Naive thymus-derived CD4-positive, alpha-beta T cell (primary cell): Measurements from ENCODE around the gene RPS6KB1. TPM values are rescaled to one million over a fixed set of nuclear protein-coding genes. Genes with fewer than 3 reads are reported as not detected.

Experiments used
- ATAC-seq: fragments of 150-1000 bp; cut with Tn5 transposase; 2 replicates; pipeline ENCODE4 v1.10.0; 2021; ENCODE audit warnings: mild to moderate bottlenecking, moderate library complexity
- CTCF ChIA-PET: fragments of 350-600 bp; sonication (Branson Sonifier 250); formaldehyde crosslinking; loops from one replicate; lab custom pipeline; 2021; ENCODE audit warnings: antibody characterized with exemption; lab: Charles Lee
- POLR2A ChIA-PET: fragments of 350-600 bp; sonication (Branson Sonifier 250); formaldehyde crosslinking; loops from one replicate; lab custom pipeline; 2021; ENCODE audit warnings: antibody characterized with exemption, inconsistent platforms; lab: Charles Lee
- DNase-seq, 9 donors: peaks; one replicate each; pipeline versions ENCODE4 v3.0.0 to v3.0.0-alpha.2; 2020 to 2022; ENCODE audit warnings: mixed read lengths in 1 of 9
- H3K27ac ChIP-seq: one replicate; pipeline ENCODE4 v1.7.0; 2013; ENCODE audit warnings: mild to moderate bottlenecking, low read depth, low read length, moderate library complexity
- H3K27me3 ChIP-seq, 2 donors: one replicate each; pipeline ENCODE4 v1.7.0; 2013; ENCODE audit warnings: low read length in 2 of 2, mild to moderate bottlenecking in 2 of 2, moderate library complexity in 2 of 2; ENCODE audit not compliant: control insufficient read depth in 2 of 2, insufficient read depth in 2 of 2
- H3K36me3 ChIP-seq, 3 experiments: 1 replicate in 2 of 3; 2 replicates in 1 of 3; pipeline ENCODE4 v1.7.0; 2013; ENCODE audit warnings: low read length in 3 of 3, mild to moderate bottlenecking in 3 of 3, moderate library complexity in 1 of 3; ENCODE audit not compliant: insufficient read depth in 3 of 3, control insufficient read depth in 2 of 3
- H3K4me1 ChIP-seq, 2 donors: one replicate each; pipeline ENCODE4 v1.7.0; 2013; ENCODE audit warnings: low read length in 2 of 2, mild to moderate bottlenecking in 2 of 2, moderate library complexity in 1 of 2; ENCODE audit not compliant: control insufficient read depth in 2 of 2, insufficient read depth in 2 of 2
- H3K4me3 ChIP-seq: 2 replicates; pipeline ENCODE4 v1.7.0; 2013; ENCODE audit warnings: mild to moderate bottlenecking, low read length
- H3K9me3 ChIP-seq, 3 experiments: 1 replicate in 2 of 3; 2 replicates in 1 of 3; pipeline ENCODE4 v1.7.0; 2013; ENCODE audit warnings: low read length in 3 of 3; ENCODE audit not compliant: control insufficient read depth in 2 of 3
- H3K27ac Mint-ChIP-seq, 9 donors: one replicate each; pipeline ENCODE4 v1.8.0; 2020 to 2022; ENCODE audit warnings: mixed read lengths in 9 of 9, mild to moderate bottlenecking in 8 of 9, moderate library complexity in 5 of 9, inconsistent platforms in 2 of 9
- H3K27me3 Mint-ChIP-seq, 5 donors: one replicate each; pipeline ENCODE4 v1.8.0; 2021 to 2022; ENCODE audit warnings: mixed read lengths in 5 of 5, mild to moderate bottlenecking in 1 of 5
- H3K36me3 Mint-ChIP-seq, 5 donors: one replicate each; pipeline ENCODE4 v1.8.0; 2020 to 2022; ENCODE audit warnings: mixed read lengths in 5 of 5, mild to moderate bottlenecking in 3 of 5, inconsistent platforms in 1 of 5
- H3K4me1 Mint-ChIP-seq, 7 donors: one replicate each; pipeline ENCODE4 v1.8.0; 2020 to 2022; ENCODE audit warnings: mixed read lengths in 7 of 7, mild to moderate bottlenecking in 3 of 7, inconsistent platforms in 1 of 7
- H3K4me3 Mint-ChIP-seq, 10 donors: one replicate each; pipeline ENCODE4 v1.8.0; 2020 to 2022; ENCODE audit warnings: mild to moderate bottlenecking in 10 of 10, mixed read lengths in 10 of 10, moderate library complexity in 6 of 10, inconsistent platforms in 2 of 10
- H3K9me3 Mint-ChIP-seq, 11 donors: one replicate each; pipeline ENCODE4 v1.8.0; 2020 to 2022; ENCODE audit warnings: mixed read lengths in 11 of 11, mild to moderate bottlenecking in 4 of 11, inconsistent platforms in 1 of 11, moderate library complexity in 1 of 11
- intact Hi-C, 2 donors: fragments of 100-400 bp; cut with micrococcal nuclease; formaldehyde crosslinking; loops; one replicate each; pipeline ENCODE4 v1.15.1; 2023
- polyA plus RNA-seq, 2 donors: library from polyadenylated mRNA; unstranded; fragments of 300-500 nt; fragmentation: Illumina TruSeq; gene quantifications; one replicate each; pipeline ENCODE4 v1.2.3, GENCODE V29; 2021
- total RNA-seq, 6 experiments: library from RNA in 5 of 6; stranded (reverse) in 5 of 6; gene quantifications; 1 replicate in 5 of 6; 2 replicates in 1 of 6; pipeline ENCODE4 v1.2.3 and lab custom pipeline; 2021 to 2026

The RPS6KB1 gene
- total and polyA plus RNA-seq, 7 experiments from 2014 or later, result 27.3 to 107 (median 63.4) TPM

DNA sequence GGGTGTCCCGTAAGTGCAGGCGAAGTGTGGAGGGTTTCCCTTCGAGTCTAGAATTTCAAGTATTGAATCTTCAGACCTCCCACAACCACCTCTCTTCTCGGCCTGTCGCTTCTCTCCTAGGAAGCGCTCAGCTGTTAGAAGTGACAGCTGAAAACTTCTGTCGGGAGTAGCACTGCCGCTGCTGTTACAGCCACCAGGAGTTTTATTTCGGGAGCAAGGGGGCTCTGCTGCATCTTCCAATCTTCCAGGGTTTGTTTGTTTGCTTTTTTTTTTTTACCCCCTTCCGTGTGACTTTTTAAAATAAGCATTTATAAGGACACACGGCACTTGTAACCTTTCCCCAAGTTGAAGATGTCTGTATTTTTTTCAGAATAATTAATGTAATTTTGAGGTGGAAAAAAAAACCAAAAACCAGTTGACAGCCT, 767 bp downstream of the RPS6KB1 start:
- DNase-seq, result no peak
- peak overlapping the region; percentile 93 for H3K27ac ChIP-seq
- no peaks in the 10 kb centered on the region for H3K9me3 ChIP-seq
- intact Hi-C loops, result loop anchor here (1.0 to 2.0 kb wide), 13 partner anchors 49 to 1377 kb away; partner anchors contain the start of genes CLTC (in 2 of the 2), PTRH2 (in 2 of the 2), RNFT1 (in 2 of the 2) and VMP1 (in 2 of the 2)
- ChIA-PET POLR2A (interaction anchor here (0.6 to 3.0 kb wide), 16 partner anchors 8 to 735 kb away, joined by 3 to 20 read pairs (median 3); partner anchors contain the start of genes PTRH2, RNFT1 and VMP1), CTCF (interaction anchor here (1.2 kb wide), 1 partner anchor 21 kb away, joined by 4 read pairs; no protein-coding TSS in a partner anchor)
- Mint-ChIP-seq H3K36me3 (peaks cover 4 to 13% (median 8%) of the 10 kb centered on the region in 5 donors), H3K27ac (peak overlapping the region; percentile 98 to 100 (median 100)), H3K27me3 (peaks cover 0 to 4% (median 0%) of the 10 kb centered on the region in 5 donors), H3K4me3 (peak overlapping the region; percentile 97 to 100 (median 99)), H3K9me3 (peaks cover 0 to 5% (median 0%) of the 10 kb centered on the region in 11 donors), H3K4me1 (peaks cover 38 to 80% (median 64%) of the 10 kb centered on the region in 7 donors)
- no peaks in the 10 kb centered on the region for H3K27me3 ChIP-seq
- H3K4me1 ChIP-seq, result peaks cover 13 to 20% of the 10 kb centered on the region in 2 donors
- peak overlapping the region; percentile 74 for H3K4me3 ChIP-seq
- ATAC-seq, result peak; percentile 7
- H3K36me3 ChIP-seq, result peaks cover 0 to 8% (median 0%) of the 10 kb centered on the region in 3 experiments

- Histone ChIP-seq H3K4me1 (peaks cover 10 to 16% of the 10 kb centered on the region in 2 donors), H3K9me3 (no peaks in the 10 kb centered on the region), H3K27me3 (no peaks in the 10 kb centered on the region), H3K27ac (no peak overlapping the region), H3K36me3 (peaks cover 0 to 13% (median 0%) of the 10 kb centered on the region in 3 experiments), H3K4me3 (no peak overlapping the region)
- Mint-ChIP-seq H3K27me3 (peaks cover 0 to 4% (median 0%) of the 10 kb centered on the region in 5 donors), H3K36me3 (peaks cover 4 to 9% (median 4%) of the 10 kb centered on the region in 5 donors), H3K27ac (no peak overlapping the region), H3K4me1 (peaks cover 24 to 69% (median 60%) of the 10 kb centered on the region in 7 donors), H3K4me3 (no peak overlapping the region), H3K9me3 (peaks cover 0 to 5% (median 0%) of the 10 kb centered on the region in 11 donors)
- ATAC-seq (no peak), DNase-seq (no peak)
- intact Hi-C loops, result no loop called here
- CTCF ChIA-PET, result no interaction called here
- POLR2A ChIA-PET, result no interaction called here
Measured at GRCh38 chr17:59897090-59897489, 4.2 kb downstream of the RPS6KB1 start.

DNA sequence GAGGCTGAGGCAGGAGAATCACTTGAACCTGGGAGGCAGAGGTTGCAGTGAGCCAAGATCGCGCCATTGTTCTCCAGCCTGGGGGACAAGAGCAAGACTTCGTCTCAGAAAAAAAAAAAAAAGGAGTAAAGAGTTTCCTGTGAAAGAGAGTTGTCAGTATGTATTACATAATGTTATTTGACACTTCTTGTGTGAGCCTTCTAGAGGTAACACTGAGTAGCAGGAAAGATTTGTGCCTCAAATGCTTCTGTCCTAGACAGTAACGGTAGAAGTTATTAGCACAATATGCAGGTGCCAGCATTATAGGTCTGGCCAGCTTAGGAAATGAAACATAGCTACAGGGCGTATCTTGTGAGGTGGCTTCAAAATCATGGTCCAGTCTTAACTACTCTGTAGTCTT, 6.2 kb downstream of the RPS6KB1 start:
- H3K9me3 Mint-ChIP-seq, result no peaks in the 10 kb centered on the region
- no peak overlapping the region for H3K27ac ChIP-seq
- peak overlapping the region in 1 of 10 donors; percentile 1 for H3K4me3 Mint-ChIP-seq
- ATAC-seq (no peak), DNase-seq (peak in 1 of 9 donors; percentile 41)
- H3K4me1 ChIP-seq, result peaks cover 5 to 14% of the 10 kb centered on the region in 2 donors
- H3K9me3 ChIP-seq, result no peaks in the 10 kb centered on the region
- H3K36me3 ChIP-seq, result peaks cover 0 to 5% (median 0%) of the 10 kb centered on the region in 3 experiments
- H3K27me3 ChIP-seq, result no peaks in the 10 kb centered on the region
- H3K27me3 Mint-ChIP-seq, result no peaks in the 10 kb centered on the region
- CTCF ChIA-PET, result interaction anchor here (1.1 kb wide), 1 partner anchor 145 kb away, joined by 4 read pairs; no protein-coding TSS in a partner anchor
- peaks cover 0 to 8% (median 4%) of the 10 kb centered on the region in 5 donors for H3K36me3 Mint-ChIP-seq
- POLR2A ChIA-PET, result interaction anchor here (0.7 kb wide), 1 partner anchor 64 kb away, joined by 4 read pairs; no protein-coding TSS in a partner anchor
- intact Hi-C loops, result no loop called here
- H3K4me1 Mint-ChIP-seq, result peaks cover 17 to 58% (median 51%) of the 10 kb centered on the region in 7 donors
- H3K4me3 ChIP-seq, result no peak overlapping the region
- peak overlapping the region in 1 of 9 donors; percentile 28 for H3K27ac Mint-ChIP-seq

DNA sequence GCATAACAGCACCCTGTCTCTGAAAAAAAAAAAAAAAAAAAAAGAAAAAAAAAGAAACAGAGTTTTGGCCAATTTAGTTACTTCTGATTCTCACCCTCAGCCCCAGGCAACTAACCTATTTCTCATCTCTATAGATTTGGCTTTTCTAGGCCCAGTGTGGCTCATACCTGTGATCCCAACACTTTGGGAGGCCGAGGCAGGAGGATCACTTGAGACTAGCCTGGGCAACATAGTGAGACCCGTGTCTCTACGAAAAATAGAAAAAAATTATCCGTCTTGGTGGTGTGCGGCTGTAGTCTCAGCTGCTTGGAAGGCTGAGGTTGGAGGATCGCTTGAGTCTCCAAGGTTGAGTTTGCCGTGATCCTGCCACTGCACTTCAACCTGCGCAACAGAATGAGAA, 8.7 kb downstream of the RPS6KB1 start:
- Histone ChIP-seq H3K27ac (no peak overlapping the region), H3K36me3 (peaks cover 0 to 6% (median 0%) of the 10 kb centered on the region in 3 experiments), H3K4me3 (no peak overlapping the region), H3K9me3 (no peaks in the 10 kb centered on the region), H3K27me3 (no peaks in the 10 kb centered on the region), H3K4me1 (peaks cover 0 to 9% of the 10 kb centered on the region in 2 donors)
- ChIA-PET CTCF (interaction anchor here (1.3 kb wide), 1 partner anchor 11 kb away, joined by 4 read pairs; no protein-coding TSS in a partner anchor), POLR2A (interaction anchor here (1.0 to 1.8 kb wide), 2 partner anchors 8 to 16 kb away, joined by 6 to 13 read pairs; partner anchors contain the start of genes RPS6KB1 and TUBD1)
- H3K27me3 Mint-ChIP-seq, result no peaks in the 10 kb centered on the region
- no peak for DNase-seq
- peaks cover 0 to 6% (median under 1%) of the 10 kb centered on the region in 5 donors for H3K36me3 Mint-ChIP-seq
- H3K27ac Mint-ChIP-seq, result no peak overlapping the region
- no peaks in the 10 kb centered on the region for H3K9me3 Mint-ChIP-seq
- intact Hi-C loops, result no loop called here
- H3K4me1 Mint-ChIP-seq, result peaks cover 8 to 54% (median 49%) of the 10 kb centered on the region in 7 donors
- H3K4me3 Mint-ChIP-seq, result no peak overlapping the region
- ATAC-seq, result no peak

- ATAC-seq (no peak), DNase-seq (no peak)
- ChIA-PET CTCF (no interaction called here), POLR2A (interaction anchor here (1.3 kb wide), 1 partner anchor 10 kb away, joined by 8 read pairs; the partner anchor contains the start of genes RPS6KB1 and TUBD1)
- Histone ChIP-seq H3K9me3 (no peaks in the 10 kb centered on the region), H3K27me3 (no peaks in the 10 kb centered on the region), H3K4me3 (no peak overlapping the region), H3K27ac (no peak overlapping the region), H3K4me1 (peaks cover 0 to 9% of the 10 kb centered on the region in 2 donors), H3K36me3 (peaks cover 0 to 9% (median 0%) of the 10 kb centered on the region in 3 experiments)
- peaks cover 10 to 46% (median 37%) of the 10 kb centered on the region in 7 donors for H3K4me1 Mint-ChIP-seq
- H3K9me3 Mint-ChIP-seq, result no peaks in the 10 kb centered on the region
- H3K4me3 Mint-ChIP-seq, result peak overlapping the region in 2 of 10 donors; percentile 14 to 20
- peak overlapping the region in 5 of 9 donors; percentile 25 to 69 (median 32) for H3K27ac Mint-ChIP-seq
- intact Hi-C loops, result no loop called here
- no peaks in the 10 kb centered on the region for H3K27me3 Mint-ChIP-seq
- H3K36me3 Mint-ChIP-seq, result peaks cover 0 to 7% (median 0%) of the 10 kb centered on the region in 5 donors
Measured at GRCh38 chr17:59903455-59903854, 10.5 kb downstream of the RPS6KB1 start.

DNA sequence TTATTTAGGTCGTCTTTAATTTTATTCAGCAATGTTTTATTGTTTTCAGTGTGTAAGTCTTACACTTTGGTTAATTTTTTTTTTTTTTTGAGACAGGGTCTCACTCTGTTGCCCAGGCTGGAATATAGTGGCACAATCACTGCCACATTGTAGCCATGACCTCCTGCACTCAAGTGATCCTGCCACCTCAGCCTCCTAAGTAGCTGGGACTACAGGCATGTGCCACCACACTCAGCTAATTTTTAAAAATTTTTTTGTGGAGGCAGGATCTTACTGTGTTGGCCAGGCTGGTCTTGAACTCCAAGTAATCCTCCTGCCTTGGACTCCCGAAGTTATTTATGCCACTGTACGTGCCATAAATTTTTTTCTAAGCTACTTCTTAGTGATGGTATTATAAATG, 14.5 kb downstream of the RPS6KB1 start:
- Histone ChIP-seq H3K27me3 (no peaks in the 10 kb centered on the region), H3K4me1 (peaks cover 0 to 4% of the 10 kb centered on the region in 2 donors), H3K9me3 (no peaks in the 10 kb centered on the region), H3K36me3 (peaks cover 0 to 20% (median under 1%) of the 10 kb centered on the region in 3 experiments), H3K27ac (no peak overlapping the region), H3K4me3 (no peak overlapping the region)
- ChIA-PET CTCF (no interaction called here), POLR2A (no interaction called here)
- ATAC-seq (no peak), DNase-seq (no peak)
- Mint-ChIP-seq H3K4me1 (peaks cover 10 to 28% (median 23%) of the 10 kb centered on the region in 7 donors), H3K36me3 (peaks cover 0 to 9% (median 4%) of the 10 kb centered on the region in 5 donors), H3K4me3 (no peak overlapping the region), H3K27me3 (no peaks in the 10 kb centered on the region), H3K9me3 (no peaks in the 10 kb centered on the region), H3K27ac (no peak overlapping the region)
- intact Hi-C loops, result no loop called here
